Lower leg skin (tissue), 4 donors: ENCODE data around the gene ZNF341. TPM values are rescaled to one million over a fixed set of nuclear protein-coding genes. Genes with fewer than 3 reads are reported as not detected.
"Not testable (repeated sequence)": the region's sequence is repeated elsewhere in the genome, so short reads cannot be mapped to it uniquely, and the experiment has no call there.

Source experiments
- DNase-seq, 2 donors: peaks; one replicate each; pipeline ENCODE4 v3.0.0-alpha.2; 2019; ENCODE audit warnings: low spot score in 2 of 2
- H3K4me3 ChIP-seq: fragments of 200-600 bp; sonication (generic); 2 replicates; pipeline ENCODE4 v1.5.1; 2017; ENCODE audit warnings: mild to moderate bottlenecking, low read depth; ENCODE audit not compliant: poor library complexity, severe bottlenecking
- CTCF ChIP-seq, 3 donors: fragments of 450-650 bp; IDR thresholded peaks; one replicate each; pipeline ENCODE4 v1.5.1; 2016; ENCODE audit warnings: antibody characterized with exemption in 3 of 3, mild to moderate bottlenecking in 3 of 3, moderate library complexity in 2 of 3
- POLR2A ChIP-seq, 2 donors: fragments of 450-650 bp; IDR thresholded peaks; one replicate each; pipeline ENCODE4 v1.6.1; 2016 to 2017; ENCODE audit warnings: antibody characterized with exemption in 2 of 2, mild to moderate bottlenecking in 1 of 2, moderate library complexity in 1 of 2
- WGBS, 2 donors: methylation state at CpG; one replicate each; pipeline ENCODE4 v1.1.5; 2018; 5-methylcytosine and 5-hydroxymethylcytosine counted together
- intact Hi-C: fragments of 100-400 bp; cut with DNase I; formaldehyde crosslinking; loops from one replicate; pipeline ENCODE4 v1.15.0; 2023; ENCODE audit warnings: low total_unique reads
- total RNA-seq, 4 donors: library from RNA; depleted of rRNA; stranded (reverse); fragments of >200 nt; gene quantifications; one replicate each; pipeline ENCODE4 v1.1.0, GENCODE V29; 2016

ZNF341 gene
- total RNA-seq, 4 donors from 2014 or later: 3.5 to 5.4 (median 4.2) TPM

DNA sequence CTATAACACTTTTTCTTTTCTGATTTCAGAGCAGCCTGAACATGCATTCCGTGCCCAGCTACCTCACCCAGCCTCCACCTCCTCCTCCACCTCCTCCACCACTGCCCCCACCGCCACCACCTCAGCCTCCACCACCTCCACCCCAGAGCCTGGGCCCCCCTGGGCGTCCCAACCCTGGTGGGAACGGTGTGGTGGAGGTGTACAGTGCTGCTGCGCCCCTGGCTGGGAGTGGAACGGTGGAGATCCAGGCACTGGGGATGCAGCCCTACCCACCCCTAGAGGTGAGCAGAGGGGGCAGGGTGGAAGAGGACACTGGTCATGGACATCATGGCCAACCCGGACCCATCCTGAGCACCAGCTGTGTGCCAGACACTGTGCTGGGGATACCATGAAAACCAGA, 21.3 kb downstream of the ZNF341 start:
- no peak overlapping the region for H3K4me3 ChIP-seq
- TF ChIP-seq POLR2A (IDR thresholded peaks at IDR 0.05): no peak
- no peak for TF ChIP-seq CTCF (IDR thresholded peaks at IDR 0.05)
- intact Hi-C loops: no loop called here
- DNase-seq: no peak
- 97 to 99% methylated on average over 7 of the region's 7 CpGs for WGBS, 2 donors

DNA sequence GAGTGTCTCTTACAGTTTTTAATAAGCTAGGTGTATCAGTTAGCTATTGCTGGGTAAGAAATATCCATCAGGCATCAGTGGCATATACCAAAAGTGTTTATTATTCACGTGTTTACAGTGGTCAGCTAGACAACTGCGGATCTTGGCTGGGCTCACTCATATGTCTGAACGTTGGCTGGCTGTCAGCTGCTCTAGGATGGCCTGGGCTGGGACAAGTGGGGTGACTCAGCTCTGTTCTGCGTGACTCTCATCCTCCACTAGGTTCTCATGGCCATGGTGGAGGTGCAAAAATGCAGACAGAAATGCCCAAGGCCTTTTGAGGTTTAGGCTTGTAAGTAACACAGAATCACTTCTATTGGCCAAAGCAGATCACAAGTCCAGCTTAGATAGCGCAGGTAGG, 22.0 kb downstream of the ZNF341 start:
- WGBS, 2 donors: 88 to 89% methylated on average over 5 of the region's 5 CpGs

GRCh38 chr20:33755936-33756490, 24.2 kb downstream of the ZNF341 start:
- DNase-seq, H3K4me3 ChIP-seq, intact Hi-C loops: not testable (repeated sequence)
- WGBS, 2 donors: 93% methylated on average over 10 of the region's 10 CpGs

More for the DNA sequence above, 22.0 kb downstream of the ZNF341 start:
- intact Hi-C loops: no loop called here
- H3K4me3 ChIP-seq: no peak overlapping the region
- no peak for DNase-seq
- no peak for TF ChIP-seq CTCF (IDR thresholded peaks at IDR 0.05)
- TF ChIP-seq POLR2A (IDR thresholded peaks at IDR 0.05): no peak

DNA sequence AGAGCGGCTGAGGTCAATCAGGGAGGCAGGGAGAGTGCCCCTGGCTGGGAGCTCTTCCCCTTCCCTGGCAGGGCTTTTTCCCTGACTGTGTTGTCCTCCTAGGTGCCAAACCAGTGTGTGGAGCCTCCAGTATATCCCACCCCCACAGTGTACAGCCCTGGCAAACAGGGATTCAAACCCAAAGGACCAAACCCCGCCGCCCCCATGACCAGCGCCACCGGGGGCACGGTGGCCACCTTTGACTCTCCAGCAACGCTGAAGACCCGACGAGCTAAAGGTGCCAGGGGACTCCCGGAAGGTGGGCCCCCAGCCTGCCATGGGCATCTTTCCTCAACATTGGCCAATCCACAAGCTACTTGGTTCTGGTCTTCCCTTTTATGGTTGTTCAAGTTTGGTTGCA, 25.2 kb downstream of the ZNF341 start:
- 96 to 99% methylated on average over 10 of the region's 10 CpGs for WGBS, 2 donors
- H3K4me3 ChIP-seq: no peak overlapping the region
- no peak for DNase-seq
- intact Hi-C loops: no loop called here
- TF ChIP-seq CTCF (IDR thresholded peaks at IDR 0.05): no peak
- no peak for TF ChIP-seq POLR2A (IDR thresholded peaks at IDR 0.05)

- DNase-seq: no peak
- TF ChIP-seq CTCF (IDR thresholded peaks at IDR 0.05) (no peak), POLR2A (IDR thresholded peaks at IDR 0.05) (no peak)
- H3K4me3 ChIP-seq: no peak overlapping the region
- 75 to 88% methylated on average over 1 of the region's 1 CpG for WGBS, 2 donors
- intact Hi-C loops: no loop called here
These were observed 25.7 kb downstream of the ZNF341 start for GRCh38 chr20:33757458-33757857.

DNA sequence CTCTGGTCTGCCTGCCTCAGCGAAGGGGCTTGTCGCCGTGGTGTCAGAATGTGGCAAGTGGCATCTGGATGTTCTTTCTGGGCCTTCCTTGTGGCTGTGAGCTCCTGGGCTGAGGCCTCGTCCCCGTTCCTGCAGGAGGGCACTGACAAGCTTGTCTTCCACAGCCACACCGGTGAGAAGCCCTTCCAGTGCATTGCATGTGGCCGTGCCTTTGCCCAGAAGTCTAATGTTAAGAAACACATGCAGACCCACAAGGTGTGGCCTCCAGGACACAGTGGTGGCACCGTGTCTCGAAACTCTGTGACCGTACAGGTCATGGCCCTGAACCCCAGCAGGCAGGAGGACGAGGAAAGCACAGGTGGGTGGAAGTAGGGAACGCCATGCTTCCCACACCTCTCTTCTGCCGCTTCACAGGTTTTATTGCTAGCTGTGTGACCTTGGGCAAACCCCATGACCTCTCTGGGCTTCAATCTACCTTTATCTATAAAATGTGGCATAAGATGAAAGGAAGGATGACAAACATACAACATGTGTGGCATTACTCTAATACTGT, 30.0 kb downstream of the ZNF341 start:
- no peak overlapping the region for H3K4me3 ChIP-seq
- no peak for TF ChIP-seq POLR2A (IDR thresholded peaks at IDR 0.05)
- TF ChIP-seq CTCF (IDR thresholded peaks at IDR 0.05): no peak
- intact Hi-C loops: no loop called here
- 93% methylated on average over 13 of the region's 13 CpGs for WGBS, 2 donors
- no peak for DNase-seq
